ENCODE results near the gene GRIK3. TPM values are rescaled to one million over a fixed set of nuclear protein-coding genes. Genes with fewer than 3 reads are reported as not detected.

The GRIK3 gene
- total RNA-seq, 1 donor from 2014 or later: not detected

DNA sequence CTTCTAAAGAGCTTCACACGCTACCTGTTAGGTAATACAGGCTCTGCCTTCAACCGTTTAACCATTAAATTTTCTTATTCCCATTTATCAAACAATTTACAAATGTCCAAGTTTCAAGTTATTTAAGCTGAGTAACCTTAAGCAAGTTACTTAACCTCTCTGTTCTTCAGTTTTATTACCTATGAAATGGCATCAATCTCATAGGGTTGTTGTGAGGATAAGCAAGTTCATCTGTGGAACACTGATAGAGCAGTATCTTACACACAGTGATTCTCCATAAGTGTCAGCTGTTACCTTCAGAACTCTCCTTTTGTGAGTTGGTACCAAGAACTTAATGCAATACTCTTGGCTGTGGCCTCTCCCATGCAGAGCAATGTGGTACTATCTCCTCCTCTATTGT lies 40.0 kb downstream of the GRIK3 start:
- Mint-ChIP-seq H3K9me3 (no peaks in the 10 kb centered on the region), H3K4me3 (no peak overlapping the region), H3K36me3 (ENCODE audit: low read depth) (no peaks in the 10 kb centered on the region), H3K4me1 (ENCODE audit: low read depth) (no peaks in the 10 kb centered on the region), H3K27ac (no peak overlapping the region), H3K27me3 (ENCODE audit: insufficient read depth) (peaks cover 3% of the 10 kb centered on the region)
- DNase-seq (ENCODE audit: low spot score): no peak
- intact Hi-C loops (cut with micrococcal nuclease): no loop called here

DNA sequence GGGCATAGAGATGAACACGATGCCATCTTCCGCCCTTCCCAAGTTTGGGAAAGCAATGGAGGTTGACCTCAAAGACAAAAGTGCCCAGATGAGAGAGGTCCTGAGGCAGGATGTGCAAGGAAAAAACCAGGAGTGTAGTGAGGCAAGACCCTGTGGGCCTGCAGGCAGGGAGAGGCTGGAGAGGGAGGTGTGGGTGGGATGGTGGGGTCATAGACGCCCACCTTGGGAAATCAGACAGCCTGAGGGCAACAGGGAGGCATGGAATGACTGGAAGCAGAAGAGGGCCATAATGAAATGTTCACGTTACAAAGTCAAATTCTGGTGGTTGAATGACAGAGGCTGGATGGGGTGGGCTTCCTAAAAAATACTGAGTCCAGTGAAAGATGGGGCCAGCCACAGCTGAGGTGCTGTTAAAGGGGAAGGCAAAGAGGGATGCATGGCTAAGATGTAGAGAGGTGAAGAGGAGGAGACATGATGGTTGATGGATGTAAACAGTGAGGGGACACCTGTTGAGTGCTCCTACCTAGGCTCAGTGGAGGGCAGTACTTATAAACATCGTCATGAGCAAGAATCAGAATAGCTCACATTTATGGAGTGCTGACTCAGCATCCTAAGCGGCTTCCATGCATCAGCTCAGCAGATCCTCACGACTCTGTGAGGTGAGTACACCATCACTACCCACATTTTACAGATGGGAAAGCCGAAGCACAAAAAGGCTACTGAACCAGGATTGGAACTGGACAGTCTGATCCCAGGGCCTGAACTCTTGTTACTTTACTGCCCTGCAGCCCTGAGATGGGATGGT lies 42.0 kb downstream of the GRIK3 start:
- H3K9me3 Mint-ChIP-seq: no peaks in the 10 kb centered on the region
- intact Hi-C loops (cut with micrococcal nuclease): no loop called here
- no peaks in the 10 kb centered on the region for H3K4me1 Mint-ChIP-seq (ENCODE audit: low read depth)
- H3K36me3 Mint-ChIP-seq (ENCODE audit: low read depth): no peaks in the 10 kb centered on the region
- no peak overlapping the region for H3K27ac Mint-ChIP-seq
- H3K4me3 Mint-ChIP-seq: no peak overlapping the region
- DNase-seq (ENCODE audit: low spot score): no peak
- H3K27me3 Mint-ChIP-seq (ENCODE audit: insufficient read depth): peaks cover 3% of the 10 kb centered on the region

DNA sequence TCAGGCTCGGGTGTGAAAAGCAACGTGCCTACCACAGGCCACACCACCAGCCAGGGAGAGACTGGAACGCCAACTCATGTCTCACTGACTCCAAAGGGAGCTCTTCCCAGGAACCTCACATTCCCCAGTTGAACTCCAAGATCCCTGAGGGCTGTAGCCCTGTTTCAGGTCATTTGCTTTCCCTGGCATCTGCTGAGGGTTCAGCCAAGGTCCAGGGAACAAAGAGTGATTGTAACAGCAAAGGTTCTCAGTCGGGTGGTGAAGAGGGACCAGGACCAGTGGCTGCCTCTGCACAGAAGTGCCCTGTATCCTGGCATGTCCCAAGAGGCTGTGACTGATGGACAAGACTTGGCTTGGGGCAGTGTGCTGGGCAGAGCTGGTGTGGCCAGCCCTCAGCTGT lies 42.8 kb downstream of the GRIK3 start:
- Mint-ChIP-seq H3K9me3 (no peaks in the 10 kb centered on the region), H3K27me3 (ENCODE audit: insufficient read depth) (peaks cover 3% of the 10 kb centered on the region), H3K36me3 (ENCODE audit: low read depth) (no peaks in the 10 kb centered on the region), H3K27ac (no peak overlapping the region), H3K4me3 (no peak overlapping the region), H3K4me1 (ENCODE audit: low read depth) (no peaks in the 10 kb centered on the region)
- intact Hi-C loops (cut with micrococcal nuclease): no loop called here
- DNase-seq (ENCODE audit: low spot score): no peak

DNA sequence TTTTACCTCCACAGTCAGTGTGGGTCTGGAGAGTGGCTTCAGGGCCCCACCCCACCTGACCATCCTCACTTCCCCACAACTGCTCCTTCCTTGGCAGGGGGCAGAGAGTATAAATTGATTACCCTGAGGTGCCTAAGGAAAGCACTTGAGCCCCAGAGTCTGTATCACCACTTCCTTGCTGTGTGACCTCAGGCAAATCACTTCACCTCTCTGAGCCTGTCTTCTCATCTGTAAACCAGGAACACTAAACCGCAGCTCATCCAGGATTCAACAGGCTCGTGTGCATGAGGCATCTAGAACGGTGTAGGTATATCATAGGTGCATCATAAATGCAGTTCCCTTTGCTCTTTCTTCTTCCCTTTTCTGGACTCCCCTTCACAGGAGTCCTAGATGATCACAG lies 43.4 kb downstream of the GRIK3 start:
- Mint-ChIP-seq H3K27me3 (ENCODE audit: insufficient read depth) (peaks cover 3% of the 10 kb centered on the region), H3K4me3 (no peak overlapping the region), H3K36me3 (ENCODE audit: low read depth) (no peaks in the 10 kb centered on the region), H3K4me1 (ENCODE audit: low read depth) (no peaks in the 10 kb centered on the region), H3K9me3 (no peaks in the 10 kb centered on the region), H3K27ac (no peak overlapping the region)
- no peak for DNase-seq (ENCODE audit: low spot score)
- intact Hi-C loops (cut with micrococcal nuclease): no loop called here

DNA sequence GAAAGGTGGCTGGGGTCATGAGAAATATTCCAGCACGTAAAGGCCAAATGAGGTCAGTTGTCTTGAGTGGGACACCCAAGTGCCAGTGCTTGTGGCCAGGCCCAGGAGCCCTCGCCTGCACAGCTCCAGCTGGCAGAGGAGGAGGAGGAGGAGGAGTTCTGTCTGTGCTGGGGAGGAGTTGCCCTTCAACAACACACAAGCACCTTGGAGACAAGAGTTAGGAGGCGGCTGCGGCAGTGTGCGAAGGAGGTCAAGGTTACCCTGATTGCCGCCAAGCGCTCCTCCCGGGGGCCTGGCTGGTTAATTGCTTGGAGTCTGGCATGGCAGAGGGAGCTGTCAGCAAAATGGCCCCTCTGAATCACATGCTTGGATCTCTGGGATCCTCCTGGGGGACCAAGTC lies 45.1 kb downstream of the GRIK3 start:
- no peaks in the 10 kb centered on the region for H3K36me3 Mint-ChIP-seq (ENCODE audit: low read depth)
- H3K27ac Mint-ChIP-seq: no peak overlapping the region
- intact Hi-C loops (cut with micrococcal nuclease): no loop called here
- no peak for DNase-seq (ENCODE audit: low spot score)
- no peaks in the 10 kb centered on the region for H3K27me3 Mint-ChIP-seq (ENCODE audit: insufficient read depth)
- H3K4me3 Mint-ChIP-seq: no peak overlapping the region
- no peaks in the 10 kb centered on the region for H3K9me3 Mint-ChIP-seq
- no peaks in the 10 kb centered on the region for H3K4me1 Mint-ChIP-seq (ENCODE audit: low read depth)

DNA sequence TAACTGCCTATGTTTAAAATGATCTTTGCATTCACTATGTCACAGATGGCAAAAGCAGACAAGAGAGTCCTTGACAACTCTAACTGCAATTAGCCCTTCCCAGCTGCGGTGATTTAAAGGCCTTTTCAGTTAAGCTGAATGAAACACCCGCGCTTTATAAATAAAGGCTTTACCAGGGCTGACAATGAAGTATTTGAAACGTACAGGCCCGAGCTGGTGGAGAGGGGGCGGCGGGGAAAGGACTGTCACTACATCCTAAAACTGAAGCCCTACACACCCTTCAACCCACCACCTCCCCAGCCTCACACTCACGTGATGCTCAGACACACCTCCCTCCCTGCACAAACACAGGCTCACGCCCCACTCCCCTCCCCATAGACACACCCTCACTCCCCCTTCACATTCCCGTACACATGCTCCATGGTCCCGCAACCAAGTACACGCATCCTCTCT lies 45.5 kb downstream of the GRIK3 start:
- H3K27ac Mint-ChIP-seq: no peak overlapping the region
- H3K27me3 Mint-ChIP-seq (ENCODE audit: insufficient read depth): no peaks in the 10 kb centered on the region
- DNase-seq (ENCODE audit: low spot score): no peak
- H3K4me1 Mint-ChIP-seq (ENCODE audit: low read depth): no peaks in the 10 kb centered on the region
- no peak overlapping the region for H3K4me3 Mint-ChIP-seq
- no peaks in the 10 kb centered on the region for H3K36me3 Mint-ChIP-seq (ENCODE audit: low read depth)
- H3K9me3 Mint-ChIP-seq: no peaks in the 10 kb centered on the region
- intact Hi-C loops (cut with micrococcal nuclease): no loop called here

DNA sequence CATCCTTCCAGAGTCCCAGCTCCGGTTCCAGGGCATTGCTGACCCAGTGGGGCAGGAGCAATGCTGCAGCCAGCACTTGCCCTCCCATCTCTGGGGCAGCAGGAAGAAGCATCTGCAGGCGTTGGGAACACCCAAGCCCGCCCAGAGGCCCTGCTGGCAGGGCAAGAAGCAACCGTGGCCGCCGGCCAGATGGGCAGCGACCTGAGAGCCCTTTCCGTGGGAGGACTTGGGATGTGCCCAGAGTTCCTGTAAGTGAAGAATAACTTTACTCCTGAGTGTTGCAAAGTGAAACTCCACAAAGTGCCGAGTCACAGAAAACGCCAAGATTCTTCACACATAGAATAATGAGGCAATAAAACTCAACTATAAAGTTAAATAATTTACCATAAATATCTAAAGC lies 46.0 kb downstream of the GRIK3 start:
- no peaks in the 10 kb centered on the region for H3K9me3 Mint-ChIP-seq
- H3K36me3 Mint-ChIP-seq (ENCODE audit: low read depth): no peaks in the 10 kb centered on the region
- no peak overlapping the region for H3K4me3 Mint-ChIP-seq
- no peaks in the 10 kb centered on the region for H3K4me1 Mint-ChIP-seq (ENCODE audit: low read depth)
- DNase-seq (ENCODE audit: low spot score): no peak
- no peaks in the 10 kb centered on the region for H3K27me3 Mint-ChIP-seq (ENCODE audit: insufficient read depth)
- no peak overlapping the region for H3K27ac Mint-ChIP-seq
- intact Hi-C loops (cut with micrococcal nuclease): no loop called here

DNA sequence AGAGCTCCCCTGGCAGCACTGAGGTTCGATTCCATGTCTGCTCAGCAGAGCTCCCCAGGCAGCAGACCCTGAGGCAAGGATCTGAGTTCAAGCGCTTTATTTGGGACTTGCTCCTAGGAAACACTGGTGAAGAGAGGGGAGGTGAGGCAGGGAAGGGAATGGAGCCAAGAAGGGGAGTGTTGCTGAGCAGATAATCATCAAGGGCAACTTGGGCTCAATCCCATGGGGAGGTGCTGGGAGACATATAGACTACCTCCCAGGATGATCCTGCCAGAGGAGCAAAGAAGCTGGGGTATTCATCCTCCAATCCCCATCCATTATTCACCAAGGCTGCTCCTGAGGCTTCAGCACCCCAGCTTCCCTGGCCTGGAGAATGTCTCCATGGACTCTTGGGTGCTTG lies 47.0 kb downstream of the GRIK3 start:
- Mint-ChIP-seq H3K4me1 (ENCODE audit: low read depth) (no peaks in the 10 kb centered on the region), H3K27me3 (ENCODE audit: insufficient read depth) (no peaks in the 10 kb centered on the region), H3K27ac (no peak overlapping the region), H3K36me3 (ENCODE audit: low read depth) (no peaks in the 10 kb centered on the region), H3K9me3 (no peaks in the 10 kb centered on the region), H3K4me3 (no peak overlapping the region)
- intact Hi-C loops (cut with micrococcal nuclease): no loop called here
- no peak for DNase-seq (ENCODE audit: low spot score)

DNA sequence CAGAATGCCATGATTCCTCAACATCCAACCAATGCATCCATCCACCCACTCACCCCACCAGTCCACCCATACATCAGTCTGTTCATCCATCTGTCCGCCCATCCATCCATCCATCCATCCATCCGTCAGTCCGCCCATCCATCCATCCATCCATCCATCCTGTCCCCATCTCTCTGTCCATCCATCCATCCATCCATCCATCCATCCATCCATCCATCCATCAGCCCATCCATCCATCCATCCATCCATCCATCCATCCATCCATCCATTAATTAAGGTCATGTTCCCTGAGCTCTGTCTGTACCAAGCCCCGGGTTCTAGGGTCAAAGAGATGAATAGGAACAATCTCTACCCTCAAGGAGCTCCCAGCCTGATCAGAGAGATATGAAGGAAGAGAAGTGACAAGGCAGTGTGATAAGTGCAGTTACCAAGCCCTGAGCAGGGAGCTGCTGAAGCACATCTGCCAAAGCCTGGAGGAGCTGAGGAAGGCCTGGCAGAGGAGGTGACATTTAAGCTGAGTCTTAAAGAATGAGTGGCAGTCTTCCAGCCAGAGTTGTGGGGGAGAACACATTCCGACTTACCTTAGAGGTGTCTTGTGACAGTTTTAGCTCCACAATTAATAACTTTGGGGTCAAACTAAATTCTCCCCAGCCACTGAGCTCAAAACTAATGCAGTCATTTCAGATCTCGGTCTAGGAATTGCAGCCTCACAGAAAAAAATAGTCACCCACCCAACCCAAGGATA lies 47.9 kb downstream of the GRIK3 start:
- Mint-ChIP-seq H3K4me1 (ENCODE audit: low read depth) (no peaks in the 10 kb centered on the region), H3K27ac (no peak overlapping the region), H3K9me3 (no peaks in the 10 kb centered on the region), H3K4me3 (no peak overlapping the region), H3K36me3 (ENCODE audit: low read depth) (no peaks in the 10 kb centered on the region), H3K27me3 (ENCODE audit: insufficient read depth) (no peaks in the 10 kb centered on the region)
- DNase-seq (ENCODE audit: low spot score): no peak
- intact Hi-C loops (cut with micrococcal nuclease): no loop called here

DNA sequence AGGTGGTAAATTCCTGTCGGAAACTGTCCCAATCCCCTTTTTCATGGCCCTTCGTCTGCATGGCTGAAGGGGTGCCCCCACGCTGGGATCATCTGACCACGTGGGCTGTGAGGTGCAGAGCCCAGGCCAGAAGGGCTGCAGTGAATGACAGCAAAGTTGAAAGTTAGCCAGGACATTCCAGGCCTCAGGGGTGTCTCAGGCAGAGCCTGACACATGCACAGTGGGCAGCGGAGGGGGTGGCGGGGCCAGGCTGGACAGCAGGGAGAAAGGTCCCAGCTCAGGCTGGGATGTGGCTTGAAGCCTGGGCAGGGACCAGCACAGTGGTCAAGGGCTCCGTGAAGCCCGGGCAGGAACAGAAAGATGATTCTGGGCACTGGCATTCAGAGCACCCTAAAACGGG lies 49.6 kb downstream of the GRIK3 start:
- no peaks in the 10 kb centered on the region for H3K27me3 Mint-ChIP-seq (ENCODE audit: insufficient read depth)
- no peaks in the 10 kb centered on the region for H3K4me1 Mint-ChIP-seq (ENCODE audit: low read depth)
- H3K27ac Mint-ChIP-seq: no peak overlapping the region
- intact Hi-C loops (cut with micrococcal nuclease): no loop called here
- no peak overlapping the region for H3K4me3 Mint-ChIP-seq
- H3K36me3 Mint-ChIP-seq (ENCODE audit: low read depth): no peaks in the 10 kb centered on the region
- H3K9me3 Mint-ChIP-seq: no peaks in the 10 kb centered on the region
- DNase-seq (ENCODE audit: low spot score): no peak

DNA sequence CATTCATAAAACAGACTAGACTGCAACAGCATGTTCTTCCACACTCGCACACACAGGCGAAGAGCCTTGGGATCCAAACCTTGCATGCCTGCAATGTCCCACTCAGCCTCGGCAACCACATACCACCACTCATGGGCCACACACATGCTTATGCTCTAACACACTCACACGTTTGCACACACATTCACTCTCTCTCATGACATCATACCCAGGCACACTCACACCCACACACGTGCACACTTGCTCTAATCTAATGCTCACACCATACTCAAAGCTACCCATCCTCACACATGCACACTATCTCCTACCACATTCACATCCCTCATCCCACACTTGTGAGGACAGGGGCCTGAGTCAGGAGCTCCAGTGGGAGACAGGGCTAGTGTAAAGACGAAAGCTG lies 50.3 kb downstream of the GRIK3 start:
- intact Hi-C loops (cut with micrococcal nuclease): no loop called here
- no peaks in the 10 kb centered on the region for H3K9me3 Mint-ChIP-seq
- H3K4me1 Mint-ChIP-seq (ENCODE audit: low read depth): no peaks in the 10 kb centered on the region
- H3K4me3 Mint-ChIP-seq: no peak overlapping the region
- no peaks in the 10 kb centered on the region for H3K36me3 Mint-ChIP-seq (ENCODE audit: low read depth)
- H3K27me3 Mint-ChIP-seq (ENCODE audit: insufficient read depth): no peaks in the 10 kb centered on the region
- no peak overlapping the region for H3K27ac Mint-ChIP-seq
- no peak for DNase-seq (ENCODE audit: low spot score)

DNA sequence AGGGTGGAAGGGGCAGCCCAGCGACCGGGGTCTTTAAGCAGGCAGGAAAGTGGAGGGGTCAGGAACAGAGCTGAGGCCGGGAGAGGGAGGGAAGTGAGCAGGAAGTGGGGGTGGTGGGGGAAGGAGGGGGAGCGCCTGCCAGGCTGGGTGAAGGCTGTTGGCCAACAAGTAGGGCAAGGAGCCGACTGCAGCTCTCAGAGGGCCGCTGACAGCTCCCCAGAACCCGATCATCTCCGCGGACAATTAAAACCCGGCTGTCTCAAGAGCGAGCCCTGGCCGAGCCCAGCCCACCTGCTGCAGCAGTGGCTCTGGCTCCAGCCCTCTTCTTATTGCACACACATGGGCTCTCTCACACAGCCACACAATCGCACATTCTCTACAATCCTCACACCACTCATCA lies 51.6 kb downstream of the GRIK3 start:
- H3K27me3 Mint-ChIP-seq (ENCODE audit: insufficient read depth): no peaks in the 10 kb centered on the region

DNA sequence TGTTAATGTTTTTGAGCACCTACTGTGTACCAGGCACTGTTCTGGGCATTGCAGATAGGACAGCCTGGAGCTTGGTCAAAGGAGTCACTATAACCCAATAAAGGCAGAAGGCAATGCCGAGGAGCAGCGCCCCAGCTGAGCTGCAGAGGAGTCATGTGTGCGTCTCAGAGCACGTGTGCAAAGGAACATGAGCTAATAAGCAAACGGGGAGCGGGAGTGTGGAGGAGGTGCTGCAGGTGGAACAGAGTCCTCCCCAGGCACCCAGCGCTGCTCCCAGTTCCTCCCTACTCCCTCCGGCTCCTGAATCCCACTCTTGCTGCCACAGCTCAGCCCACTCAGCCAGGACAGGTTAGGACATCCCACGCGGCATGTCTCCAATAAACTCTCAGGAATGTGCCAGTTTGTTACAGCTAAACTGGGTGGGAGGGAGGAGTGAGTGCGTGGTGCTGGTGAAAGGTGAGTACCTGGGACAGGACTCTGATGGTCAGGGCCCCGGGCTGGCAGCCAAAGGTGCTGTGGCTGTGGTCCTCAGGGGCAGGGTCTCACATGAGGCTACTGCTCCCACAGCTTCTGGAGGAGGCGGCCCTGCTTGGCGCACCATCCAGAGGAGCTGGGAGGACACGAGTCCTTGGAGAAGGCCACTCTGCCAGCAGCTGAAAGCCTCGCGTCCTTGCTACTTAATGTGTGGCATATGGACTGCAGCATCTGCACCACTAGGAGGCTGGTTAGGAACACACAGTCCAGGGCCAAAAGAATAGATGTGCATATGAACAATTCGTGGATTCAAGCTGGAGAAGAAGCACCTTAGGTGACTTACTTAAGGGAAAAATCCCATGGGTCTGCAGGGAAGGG lies 52.3 kb downstream of the GRIK3 start:
- no peak for DNase-seq (ENCODE audit: low spot score)
- H3K27me3 Mint-ChIP-seq (ENCODE audit: insufficient read depth): no peaks in the 10 kb centered on the region
- no peak overlapping the region for H3K4me3 Mint-ChIP-seq
- no peak overlapping the region for H3K27ac Mint-ChIP-seq
- no peaks in the 10 kb centered on the region for H3K36me3 Mint-ChIP-seq (ENCODE audit: low read depth)
- H3K9me3 Mint-ChIP-seq: no peaks in the 10 kb centered on the region
- no peaks in the 10 kb centered on the region for H3K4me1 Mint-ChIP-seq (ENCODE audit: low read depth)
- intact Hi-C loops (cut with micrococcal nuclease): no loop called here

More for the DNA sequence above, 51.6 kb downstream of the GRIK3 start:
- no peaks in the 10 kb centered on the region for H3K36me3 Mint-ChIP-seq (ENCODE audit: low read depth)
- intact Hi-C loops (cut with micrococcal nuclease): no loop called here
- DNase-seq (ENCODE audit: low spot score): no peak
- H3K4me3 Mint-ChIP-seq: no peak overlapping the region
- H3K27ac Mint-ChIP-seq: no peak overlapping the region
- H3K9me3 Mint-ChIP-seq: no peaks in the 10 kb centered on the region
- no peaks in the 10 kb centered on the region for H3K4me1 Mint-ChIP-seq (ENCODE audit: low read depth)

All from activated T-helper 1 cell treated with anti-CD3 and anti-CD28 coated beads, Interleukin-12 subunit alpha, Interleukin-12 subunit beta, Interleukin-2, Interleukin-4 antibody, amounts not matched to agents 30 ng/mL and 10 ng/mL and 1 ng/mL, durations not matched to agents 14 hours and 24 hours and 36 hours (primary cell).